Heart left ventricle (tissue), 13 donors: ENCODE results near the gene FGD4.

Source experiments
- CTCF ChIP-seq, 12 donors: fragments of 200-600 bp; sonication (generic) in 4 of 12; IDR thresholded peaks; one replicate each; pipeline versions ENCODE4 v1.5.0 to v1.8.0; 2018 to 2022; ENCODE audit warnings: antibody characterized with exemption in 12 of 12, mild to moderate bottlenecking in 5 of 12
- POLR2A ChIP-seq, 2 donors: fragments of 450-650 bp; IDR thresholded peaks; one replicate each; pipeline ENCODE4 v1.6.1; 2017; ENCODE audit warnings: antibody characterized with exemption in 2 of 2, mild to moderate bottlenecking in 2 of 2, moderate library complexity in 2 of 2
- donor health status: ischemic (EF 13 %, LVEDD 7.1; RV severe dilation, severe dysfunction).
- donor health status: DM: no; HTN: yes; CAD: no.
- donor health status: DM: no; HTN: no; CAD: no.
- donor health status: ischemic (EF 25% LVEDD 6.9; RV normal size, moderate dysfunction).
- donor health status: ischemic (EF 25% LVEDD 5.7; RV mildly dilated, moderate dysfunction).
- donor health status: ischemic (EF 35%, LVEDD 5.7; RV mildly dilated, moderate dysfunction).
- donor health status: nonischemic (EF 11% LVEDD 7.7; RV severe dilation, severe dysfunction).
- donor health status: DM: yes; HTN: yes; CAD: no.
- donor health status: PGD.
- donor health status: ischemic (EF 29% LVEDD 5.4; RV normal size, mild dysfunction).
- donor health status: nonischemic (EF 23%, LVEDD 6.1; RV moderate dilation, normal function).

DNA sequence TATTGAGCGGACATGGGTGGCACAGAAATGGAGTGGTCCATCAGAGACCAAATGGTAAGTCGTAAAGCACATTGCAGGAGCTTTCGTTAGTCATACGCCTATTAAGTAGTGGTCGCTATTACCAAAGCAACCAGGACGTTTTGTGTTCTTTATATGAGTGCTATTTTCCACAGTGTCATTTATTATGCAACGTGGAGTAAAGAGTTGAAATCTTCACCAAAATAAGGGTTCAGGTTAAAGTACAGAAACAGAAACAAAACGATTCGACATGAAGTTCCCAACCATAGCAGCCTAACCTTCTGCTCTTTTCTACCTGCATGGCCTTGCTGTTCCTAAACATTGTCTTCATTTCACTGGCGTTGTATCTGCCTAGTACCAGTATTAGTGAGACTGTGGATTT, 20.1 kb upstream of the FGD4 start:
- TF ChIP-seq CTCF (IDR thresholded peaks at IDR 0.05), result no peak
- TF ChIP-seq POLR2A (IDR thresholded peaks at IDR 0.05), result no peak
